Skin of body (tissue), 2 donors: ENCODE data around the gene TMEM178B. TPM values are rescaled to one million over a fixed set of nuclear protein-coding genes. Genes with fewer than 3 reads are reported as not detected.

Source experiments
- DNase-seq: peaks from one replicate; lab custom pipeline; 2025; lab: John Stamatoyannopoulos, UW
- total RNA-seq: library from RNA; depleted of rRNA; stranded (reverse); fragments of >200 nt; gene quantifications from one replicate; pipeline ENCODE4 v1.2.3, GENCODE V29; 2014

The TMEM178B gene
- total RNA-seq, 1 donor from 2014 or later, result 0.49 TPM

GRCh38 chr7:141220263-141220880 lies 146.5 kb downstream of the TMEM178B start:
- DNase-seq, result no peak

- DNase-seq, result no peak
Observed at GRCh38 chr7:141221007-141221612, 147.2 kb downstream of the TMEM178B start.

GRCh38 chr7:141225916-141226618 lies 152.2 kb downstream of the TMEM178B start:
- DNase-seq, result no peak

- no peak for DNase-seq
Observed at GRCh38 chr7:141227454-141227853, 153.6 kb downstream of the TMEM178B start.

GRCh38 chr7:141228482-141228881 lies 154.6 kb downstream of the TMEM178B start:
- DNase-seq, result no peak

GRCh38 chr7:141231018-141231792 lies 157.3 kb downstream of the TMEM178B start:
- no peak for DNase-seq

- no peak for DNase-seq
Observed at GRCh38 chr7:141232286-141233051, 158.6 kb downstream of the TMEM178B start.

- DNase-seq, result no peak
Observed at GRCh38 chr7:141234335-141235105, 160.7 kb downstream of the TMEM178B start.

GRCh38 chr7:141235656-141236055 lies 161.8 kb downstream of the TMEM178B start:
- no peak for DNase-seq

GRCh38 chr7:141238596-141239243 lies 164.9 kb downstream of the TMEM178B start:
- DNase-seq, result no peak

- no peak for DNase-seq
Observed at GRCh38 chr7:141239661-141240060, 165.8 kb downstream of the TMEM178B start.

GRCh38 chr7:141242568-141242967 lies 168.7 kb downstream of the TMEM178B start:
- DNase-seq, result no peak

- DNase-seq, result no peak
Observed at GRCh38 chr7:141243368-141243767, 169.5 kb downstream of the TMEM178B start.

- DNase-seq, result no peak
Observed at GRCh38 chr7:141244435-141244834, 170.6 kb downstream of the TMEM178B start.

GRCh38 chr7:141246426-141246825 lies 172.6 kb downstream of the TMEM178B start:
- no peak for DNase-seq

- DNase-seq, result no peak
Observed at GRCh38 chr7:141251180-141251579, 177.3 kb downstream of the TMEM178B start.

GRCh38 chr7:141251957-141252356 lies 178.1 kb downstream of the TMEM178B start:
- no peak for DNase-seq

GRCh38 chr7:141257597-141257996 lies 183.7 kb downstream of the TMEM178B start:
- DNase-seq, result no peak

GRCh38 chr7:141258559-141258958 lies 184.7 kb downstream of the TMEM178B start:
- DNase-seq, result no peak
